Measurements from ENCODE around the gene NOX3. TPM values are rescaled to one million over a fixed set of nuclear protein-coding genes. Genes with fewer than 3 reads are reported as not detected.

NOX3 gene
- total RNA-seq, 1 donor from 2014 or later, result not detected

- H3K4me1 ChIP-seq, result peaks cover under 1% of the 10 kb centered on the region
- no peak for DNase-seq (ENCODE audit: extremely low spot score in 2 of 2)
- H3K27me3 ChIP-seq, result no peaks in the 10 kb centered on the region
- H3K36me3 ChIP-seq, result no peaks in the 10 kb centered on the region
- no peak for TF ChIP-seq POLR2AphosphoS5 (IDR thresholded peaks at IDR 0.05; ENCODE audit: insufficient read depth in 1 of 2, low read depth in 1 of 2)
- TF ChIP-seq POLR2A (IDR thresholded peaks at IDR 0.05), result no peak
- H3K9me3 ChIP-seq, result no peaks in the 10 kb centered on the region
- H3K27ac ChIP-seq, result no peak overlapping the region
- no peak overlapping the region for H3K4me3 ChIP-seq
- intact Hi-C loops (cut with DNase I), result no loop called here
Measured at GRCh38 chr6:155412335-155412734, 43.3 kb downstream of the NOX3 start.

DNA sequence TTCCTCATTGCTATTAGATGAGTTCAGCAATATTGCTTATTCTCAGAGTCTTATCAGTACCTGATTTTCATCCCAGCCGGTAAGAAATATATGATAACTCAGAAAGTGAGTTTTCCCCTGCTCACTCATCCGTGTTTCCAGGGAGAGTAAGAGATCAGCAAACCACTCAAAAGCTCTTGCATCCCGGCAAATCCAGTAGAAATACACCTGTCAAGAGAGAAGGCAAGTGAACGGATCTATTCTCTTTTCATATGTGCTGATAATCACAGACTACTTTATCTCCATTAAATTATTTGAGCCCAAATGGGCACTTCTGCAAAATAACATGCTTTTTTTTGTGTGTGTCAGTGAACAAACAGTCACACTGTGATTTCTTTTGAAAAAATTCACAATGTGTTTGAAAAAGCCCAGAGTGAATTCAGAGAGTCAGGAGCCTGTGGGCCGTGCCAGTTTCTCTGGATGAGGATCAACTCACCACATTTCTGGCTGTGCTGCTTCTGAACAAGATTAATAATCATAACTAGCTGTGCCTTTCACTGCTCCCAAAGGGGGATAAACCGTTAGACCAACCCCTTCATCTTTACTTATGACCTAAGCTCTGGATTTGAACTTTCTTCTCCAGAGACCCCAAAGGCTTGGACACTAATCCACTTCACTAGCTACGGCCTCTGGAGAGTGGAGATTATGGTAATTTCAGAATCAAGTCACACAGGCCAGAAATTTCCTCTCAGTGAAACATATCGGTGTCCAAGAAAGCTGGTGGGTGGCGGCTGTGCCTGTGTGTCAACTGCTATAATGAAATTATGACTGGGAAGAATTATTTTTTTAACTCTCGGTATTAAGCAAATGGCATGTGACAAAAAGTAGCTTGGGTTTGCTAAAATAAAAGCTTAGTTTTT lies 44.2 kb downstream of the NOX3 start:
- H3K36me3 ChIP-seq, result no peaks in the 10 kb centered on the region
- H3K9me3 ChIP-seq, result no peaks in the 10 kb centered on the region
- DNase-seq (ENCODE audit: extremely low spot score in 2 of 2), result no peak
- intact Hi-C loops (cut with DNase I), result no loop called here
- no peak overlapping the region for H3K4me3 ChIP-seq
- TF ChIP-seq POLR2A (IDR thresholded peaks at IDR 0.05) (no peak), POLR2AphosphoS5 (IDR thresholded peaks at IDR 0.05; ENCODE audit: insufficient read depth in 1 of 2, low read depth in 1 of 2) (no peak), CTCF (IDR thresholded peaks at IDR 0.05) (no peak)
- H3K27ac ChIP-seq, result no peak overlapping the region
- H3K4me1 ChIP-seq, result no peaks in the 10 kb centered on the region
- no peaks in the 10 kb centered on the region for H3K27me3 ChIP-seq

GRCh38 chr6:155409391-155409790 lies 46.2 kb downstream of the NOX3 start:
- Histone ChIP-seq H3K4me3 (no peak overlapping the region), H3K9me3 (no peaks in the 10 kb centered on the region), H3K27me3 (no peaks in the 10 kb centered on the region), H3K27ac (no peak overlapping the region), H3K36me3 (no peaks in the 10 kb centered on the region), H3K4me1 (no peaks in the 10 kb centered on the region)
- no peak for DNase-seq (ENCODE audit: extremely low spot score in 2 of 2)
- intact Hi-C loops (cut with DNase I), result no loop called here
- TF ChIP-seq POLR2AphosphoS5 (IDR thresholded peaks at IDR 0.05; ENCODE audit: insufficient read depth in 1 of 2, low read depth in 1 of 2) (no peak), POLR2A (IDR thresholded peaks at IDR 0.05) (no peak), CTCF (IDR thresholded peaks at IDR 0.05) (no peak)

- no peaks in the 10 kb centered on the region for H3K27me3 ChIP-seq
- intact Hi-C loops (cut with DNase I), result no loop called here
- H3K27ac ChIP-seq, result no peak overlapping the region
- no peak overlapping the region for H3K4me3 ChIP-seq
- TF ChIP-seq CTCF (IDR thresholded peaks at IDR 0.05) (no peak), POLR2A (IDR thresholded peaks at IDR 0.05) (no peak), POLR2AphosphoS5 (IDR thresholded peaks at IDR 0.05; ENCODE audit: insufficient read depth in 1 of 2, low read depth in 1 of 2) (no peak)
- H3K36me3 ChIP-seq, result no peaks in the 10 kb centered on the region
- H3K9me3 ChIP-seq, result no peaks in the 10 kb centered on the region
- no peaks in the 10 kb centered on the region for H3K4me1 ChIP-seq
- DNase-seq (ENCODE audit: extremely low spot score in 2 of 2), result no peak
Measured at GRCh38 chr6:155408981-155409380, 46.7 kb downstream of the NOX3 start.

- TF ChIP-seq POLR2A (IDR thresholded peaks at IDR 0.05) (no peak), POLR2AphosphoS5 (IDR thresholded peaks at IDR 0.05; ENCODE audit: insufficient read depth in 1 of 2, low read depth in 1 of 2) (no peak), CTCF (IDR thresholded peaks at IDR 0.05) (no peak)
- intact Hi-C loops (cut with DNase I), result no loop called here
- H3K9me3 ChIP-seq, result no peaks in the 10 kb centered on the region
- DNase-seq (ENCODE audit: extremely low spot score in 2 of 2), result no peak
- H3K27ac ChIP-seq, result no peak overlapping the region
- no peaks in the 10 kb centered on the region for H3K36me3 ChIP-seq
- no peak overlapping the region for H3K4me3 ChIP-seq
- no peaks in the 10 kb centered on the region for H3K4me1 ChIP-seq
- no peaks in the 10 kb centered on the region for H3K27me3 ChIP-seq
Measured at GRCh38 chr6:155408231-155408630, 47.4 kb downstream of the NOX3 start.

Data from vagina (tissue), 2 donors.